MCF 10A (cell line): ENCODE measurements around the gene RNGTT. TPM values are rescaled to one million over a fixed set of nuclear protein-coding genes. Genes with fewer than 3 reads are reported as not detected.
A peak's percentile ranks its signal among the peaks of the same experiment; 100 is the strongest.
"Not testable (repeated sequence)": the region's sequence is repeated elsewhere in the genome, so short reads cannot be mapped to it uniquely, and the experiment has no call there.

Source experiments
- BruUV-seq: library from RNA; stranded (reverse); fragments of 400-500 nt; replicated peaks from 2 replicates; lab custom pipeline; 2021; lab: Mats Ljungman, UMichigan
- CTCF ChIA-PET: fragments of 300-600 bp; sonication (Branson Sonifier 250); formaldehyde crosslinking; extraction: SDS; loops from one replicate; lab custom pipeline; 2021; ENCODE audit warnings: antibody characterized with exemption, inconsistent platforms; lab: Yijun Ruan, JAX
- POLR2A ChIA-PET: fragments of 300-600, 350-650 bp; sonication (Branson Sonifier 250); formaldehyde crosslinking; extraction: SDS; loops from one replicate; lab custom pipeline; 2020; ENCODE audit warnings: antibody characterized with exemption, inconsistent platforms; lab: Yijun Ruan, JAX
- DNase-seq: peaks from one replicate; pipeline ENCODE4 v3.0.0-alpha.2; 2018; ENCODE audit not compliant: unreplicated experiment
- H3K27ac Mint-ChIP-seq: one replicate; pipeline ENCODE4 v1.8.0; 2022; ENCODE audit warnings: mild to moderate bottlenecking, low read depth, mixed read lengths; ENCODE audit not compliant: unreplicated experiment
- H3K27me3 Mint-ChIP-seq: one replicate; pipeline ENCODE4 v1.8.0; 2022; ENCODE audit warnings: mixed read lengths; ENCODE audit not compliant: insufficient read depth, unreplicated experiment
- H3K36me3 Mint-ChIP-seq: one replicate; pipeline ENCODE4 v1.8.0; 2022; ENCODE audit warnings: mild to moderate bottlenecking, moderate library complexity, mixed read lengths; ENCODE audit not compliant: insufficient read depth, unreplicated experiment
- H3K4me1 Mint-ChIP-seq: one replicate; pipeline ENCODE4 v1.8.0; 2022; ENCODE audit warnings: mixed read lengths; ENCODE audit not compliant: insufficient read depth, unreplicated experiment
- H3K4me3 Mint-ChIP-seq: one replicate; pipeline ENCODE4 v1.8.0; 2022; ENCODE audit warnings: mild to moderate bottlenecking, moderate library complexity, mixed read lengths; ENCODE audit not compliant: unreplicated experiment
- H3K9me3 Mint-ChIP-seq: one replicate; pipeline ENCODE4 v1.8.0; 2022; ENCODE audit warnings: mixed read lengths; ENCODE audit not compliant: unreplicated experiment
- intact Hi-C: fragments of 100-400 bp; cut with micrococcal nuclease; formaldehyde crosslinking; loops from 2 replicates; pipeline ENCODE4 v1.14.1; 2022
- total RNA-seq: library from RNA; stranded (reverse); gene quantifications from 2 replicates; pipeline ENCODE4 v1.2.3, GENCODE V29; 2022
- TF ChIP-seq, protein P1 (sequence below): fragments of 200-600 bp; IDR thresholded peaks from one replicate; pipeline ENCODE4 v1.8.0; 2022; ENCODE audit warnings: antibody characterized with exemption, mild to moderate bottlenecking; ENCODE audit not compliant: unreplicated experiment

The RNGTT gene
- total RNA-seq, 1 experiment from 2014 or later, result 14.6 TPM

GRCh38 chr6:88835210-88835609, 128.2 kb downstream of the RNGTT start:
- TF ChIP-seq, protein P1, sequence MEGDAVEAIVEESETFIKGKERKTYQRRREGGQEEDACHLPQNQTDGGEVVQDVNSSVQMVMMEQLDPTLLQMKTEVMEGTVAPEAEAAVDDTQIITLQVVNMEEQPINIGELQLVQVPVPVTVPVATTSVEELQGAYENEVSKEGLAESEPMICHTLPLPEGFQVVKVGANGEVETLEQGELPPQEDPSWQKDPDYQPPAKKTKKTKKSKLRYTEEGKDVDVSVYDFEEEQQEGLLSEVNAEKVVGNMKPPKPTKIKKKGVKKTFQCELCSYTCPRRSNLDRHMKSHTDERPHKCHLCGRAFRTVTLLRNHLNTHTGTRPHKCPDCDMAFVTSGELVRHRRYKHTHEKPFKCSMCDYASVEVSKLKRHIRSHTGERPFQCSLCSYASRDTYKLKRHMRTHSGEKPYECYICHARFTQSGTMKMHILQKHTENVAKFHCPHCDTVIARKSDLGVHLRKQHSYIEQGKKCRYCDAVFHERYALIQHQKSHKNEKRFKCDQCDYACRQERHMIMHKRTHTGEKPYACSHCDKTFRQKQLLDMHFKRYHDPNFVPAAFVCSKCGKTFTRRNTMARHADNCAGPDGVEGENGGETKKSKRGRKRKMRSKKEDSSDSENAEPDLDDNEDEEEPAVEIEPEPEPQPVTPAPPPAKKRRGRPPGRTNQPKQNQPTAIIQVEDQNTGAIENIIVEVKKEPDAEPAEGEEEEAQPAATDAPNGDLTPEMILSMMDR, result no peak
- H3K9me3 Mint-ChIP-seq, result peaks cover 5% of the 10 kb centered on the region
- intact Hi-C loops, result no loop called here
- H3K4me1 Mint-ChIP-seq, result no peaks in the 10 kb centered on the region
- no peak overlapping the region for H3K27ac Mint-ChIP-seq
- no TSS peak for BruUV-seq
- DNase-seq, result no peak
- ChIA-PET POLR2A (no interaction called here), CTCF (no interaction called here)
- H3K36me3 Mint-ChIP-seq, result peaks cover 4% of the 10 kb centered on the region
- no peaks in the 10 kb centered on the region for H3K27me3 Mint-ChIP-seq
- no peak overlapping the region for H3K4me3 Mint-ChIP-seq

GRCh38 chr6:88833071-88833470, 130.3 kb downstream of the RNGTT start:
- DNase-seq, CTCF ChIA-PET, H3K4me1 Mint-ChIP-seq, POLR2A ChIA-PET, H3K36me3 Mint-ChIP-seq, H3K4me3 Mint-ChIP-seq, H3K27me3 Mint-ChIP-seq, H3K27ac Mint-ChIP-seq, intact Hi-C loops, H3K9me3 Mint-ChIP-seq, BruUV-seq: not testable (repeated sequence)

GRCh38 chr6:88827599-88827998, 135.8 kb downstream of the RNGTT start:
- not testable (repeated sequence) for H3K27ac Mint-ChIP-seq, BruUV-seq
- CTCF ChIA-PET, result interaction anchor here (0.6 to 0.9 kb wide), 2 partner anchors 47 to 105 kb away, joined by 3 read pairs; no protein-coding TSS in a partner anchor

DNA sequence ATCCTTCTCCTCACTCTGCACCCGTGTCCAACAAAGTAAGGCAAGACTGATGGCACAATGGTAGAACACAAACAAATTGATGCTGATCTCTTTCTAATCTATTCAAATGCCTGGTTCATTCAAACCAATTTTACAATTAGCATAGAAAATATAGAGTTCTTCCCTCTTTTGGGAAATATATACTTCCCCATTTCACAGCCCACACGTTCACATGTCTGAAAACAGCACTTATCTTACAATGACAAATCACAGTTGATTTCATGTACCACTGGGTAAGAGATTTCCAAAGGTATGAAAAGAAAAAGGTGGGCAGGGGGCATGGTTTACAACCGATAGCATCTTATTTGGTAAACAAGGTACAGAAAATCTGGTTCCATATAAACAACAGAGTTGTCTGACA, 137.6 kb downstream of the RNGTT start:
- no peak overlapping the region for H3K4me3 Mint-ChIP-seq
- no peaks in the 10 kb centered on the region for H3K27me3 Mint-ChIP-seq
- peaks cover 9% of the 10 kb centered on the region for H3K9me3 Mint-ChIP-seq
- ChIA-PET POLR2A (no interaction called here), CTCF (no interaction called here)
- no peak overlapping the region for H3K27ac Mint-ChIP-seq
- no TSS peak for BruUV-seq
- TF ChIP-seq, protein P1, result no peak
- H3K36me3 Mint-ChIP-seq, result peaks cover 7% of the 10 kb centered on the region
- DNase-seq, result no peak
- intact Hi-C loops, result no loop called here
- no peaks in the 10 kb centered on the region for H3K4me1 Mint-ChIP-seq

More at GRCh38 chr6:88827599-88827998, 135.8 kb downstream of the RNGTT start:
- DNase-seq, H3K4me3 Mint-ChIP-seq, H3K36me3 Mint-ChIP-seq, intact Hi-C loops, H3K4me1 Mint-ChIP-seq, H3K9me3 Mint-ChIP-seq, H3K27me3 Mint-ChIP-seq: not testable (repeated sequence)
- POLR2A ChIA-PET, result interaction anchor here (1.1 kb wide), 1 partner anchor 19 kb away, joined by 3 read pairs; no protein-coding TSS in a partner anchor

GRCh38 chr6:88823998-88824397, 139.4 kb downstream of the RNGTT start:
- no peaks in the 10 kb centered on the region for H3K36me3 Mint-ChIP-seq
- H3K27ac Mint-ChIP-seq, result no peak overlapping the region
- no peaks in the 10 kb centered on the region for H3K27me3 Mint-ChIP-seq
- TF ChIP-seq, protein P1, result no peak
- no TSS peak for BruUV-seq
- intact Hi-C loops, result no loop called here
- H3K4me3 Mint-ChIP-seq, result no peak overlapping the region
- peak; percentile 37 for DNase-seq
- no peaks in the 10 kb centered on the region for H3K9me3 Mint-ChIP-seq
- POLR2A ChIA-PET, result no interaction called here
- H3K4me1 Mint-ChIP-seq, result no peaks in the 10 kb centered on the region
- CTCF ChIA-PET, result interaction anchor here (0.6 to 0.9 kb wide), 2 partner anchors 1417 to 1502 kb away, joined by 3 read pairs; no protein-coding TSS in a partner anchor
